GM10248 (cell line): ENCODE data around the gene KCNJ5.

Source experiments
- CTCF ChIA-PET: fragments of 300-600 bp; sonication (Branson Sonifier 250); formaldehyde crosslinking; extraction: SDS; loops from one replicate; lab custom pipeline; 2021; ENCODE audit warnings: antibody characterized with exemption; lab: Yijun Ruan, JAX
- POLR2A ChIA-PET: fragments of 350-650 bp; sonication (Branson Sonifier 250); formaldehyde crosslinking; extraction: SDS; loops from one replicate; lab custom pipeline; 2020; ENCODE audit warnings: antibody characterized with exemption; lab: Yijun Ruan, JAX
- DNase-seq: peaks from one replicate; pipeline ENCODE4 v3.0.0; 2012; ENCODE audit errors: extremely low spot score
- TF ChIP-seq, protein P1 (sequence below): IDR thresholded peaks from 2 replicates; pipeline ENCODE4 v1.5.1; 2012; ENCODE audit warnings: mild to moderate bottlenecking, low read depth; ENCODE audit errors: extremely low read depth, missing control alignments, control extremely low read depth

Gene KCNJ5

DNA sequence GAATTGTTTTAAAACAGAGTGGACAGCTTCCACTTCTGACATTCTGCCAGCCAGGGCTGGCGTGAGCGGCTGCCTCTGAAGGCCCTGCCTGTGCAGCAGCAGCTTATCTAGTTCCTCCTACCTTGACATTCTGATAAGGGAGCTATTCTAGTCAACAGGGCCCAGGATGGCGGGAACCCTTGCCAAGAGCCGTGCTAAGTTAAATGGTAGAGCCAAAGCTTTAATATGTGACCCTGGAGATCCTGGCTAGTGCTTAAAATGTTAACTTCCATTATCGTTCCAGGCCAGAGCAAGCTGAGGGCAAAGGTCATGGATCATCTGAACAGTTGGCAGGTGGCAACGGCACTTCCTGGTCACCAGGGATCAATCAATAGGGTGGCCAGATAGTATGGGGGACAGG lies 3.5 kb downstream of the KCNJ5 start:
- CTCF ChIA-PET = interaction anchor here (1.3 to 3.9 kb wide), 2 partner anchors 9 to 54 kb away, joined by 4 to 11 read pairs; no protein-coding TSS in a partner anchor
- DNase-seq = no peak
- TF ChIP-seq, protein P1, sequence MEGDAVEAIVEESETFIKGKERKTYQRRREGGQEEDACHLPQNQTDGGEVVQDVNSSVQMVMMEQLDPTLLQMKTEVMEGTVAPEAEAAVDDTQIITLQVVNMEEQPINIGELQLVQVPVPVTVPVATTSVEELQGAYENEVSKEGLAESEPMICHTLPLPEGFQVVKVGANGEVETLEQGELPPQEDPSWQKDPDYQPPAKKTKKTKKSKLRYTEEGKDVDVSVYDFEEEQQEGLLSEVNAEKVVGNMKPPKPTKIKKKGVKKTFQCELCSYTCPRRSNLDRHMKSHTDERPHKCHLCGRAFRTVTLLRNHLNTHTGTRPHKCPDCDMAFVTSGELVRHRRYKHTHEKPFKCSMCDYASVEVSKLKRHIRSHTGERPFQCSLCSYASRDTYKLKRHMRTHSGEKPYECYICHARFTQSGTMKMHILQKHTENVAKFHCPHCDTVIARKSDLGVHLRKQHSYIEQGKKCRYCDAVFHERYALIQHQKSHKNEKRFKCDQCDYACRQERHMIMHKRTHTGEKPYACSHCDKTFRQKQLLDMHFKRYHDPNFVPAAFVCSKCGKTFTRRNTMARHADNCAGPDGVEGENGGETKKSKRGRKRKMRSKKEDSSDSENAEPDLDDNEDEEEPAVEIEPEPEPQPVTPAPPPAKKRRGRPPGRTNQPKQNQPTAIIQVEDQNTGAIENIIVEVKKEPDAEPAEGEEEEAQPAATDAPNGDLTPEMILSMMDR = no peak
- POLR2A ChIA-PET = no interaction called here

DNA sequence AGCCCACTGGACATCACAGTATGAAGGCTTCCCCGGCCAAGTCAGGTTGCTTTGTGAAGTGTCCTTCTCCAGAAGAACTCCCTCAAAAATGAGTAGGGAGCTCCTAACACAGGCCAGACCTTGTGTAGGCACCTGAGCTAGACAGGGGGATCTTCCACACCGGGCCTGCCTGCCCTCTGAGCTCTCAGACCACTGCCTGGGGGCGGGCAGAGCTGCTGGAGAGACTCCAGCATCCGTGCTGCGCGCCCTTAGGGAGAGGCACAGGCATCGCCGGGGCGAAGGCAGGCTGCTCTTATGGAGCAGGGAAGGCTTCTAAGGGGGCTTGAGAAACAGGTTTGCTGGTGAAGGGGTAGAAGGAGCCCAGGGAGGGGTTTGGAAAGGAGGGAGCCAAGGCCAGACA lies 4.4 kb downstream of the KCNJ5 start:
- POLR2A ChIA-PET = no interaction called here
- TF ChIP-seq, protein P1 = no peak
- DNase-seq = no peak
- CTCF ChIA-PET = interaction anchor here (1.0 to 3.9 kb wide), 2 partner anchors 8 to 11 kb away, joined by 7 to 11 read pairs; no protein-coding TSS in a partner anchor

DNA sequence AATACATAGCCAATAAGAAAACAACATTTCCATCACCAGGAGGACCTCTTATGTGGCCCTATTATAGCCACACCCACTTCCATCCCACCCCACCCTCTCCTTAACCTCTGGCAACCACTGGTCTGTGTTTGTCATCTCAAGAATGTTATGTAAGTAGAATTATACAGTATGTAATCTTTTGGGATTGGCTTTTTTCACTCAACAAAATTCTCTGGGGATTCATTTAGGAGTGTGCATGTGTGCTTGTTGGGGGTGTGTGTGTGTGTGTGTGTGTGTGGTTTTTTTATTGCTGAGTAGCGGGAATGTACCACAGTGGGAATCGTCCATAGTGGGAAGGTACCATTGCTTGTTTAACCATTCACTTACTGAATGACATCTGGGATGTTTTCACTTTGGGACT lies 5.2 kb downstream of the KCNJ5 start:
- ChIA-PET POLR2A (no interaction called here), CTCF (no interaction called here)
- no peak for DNase-seq
- TF ChIP-seq, protein P1 = no peak

DNA sequence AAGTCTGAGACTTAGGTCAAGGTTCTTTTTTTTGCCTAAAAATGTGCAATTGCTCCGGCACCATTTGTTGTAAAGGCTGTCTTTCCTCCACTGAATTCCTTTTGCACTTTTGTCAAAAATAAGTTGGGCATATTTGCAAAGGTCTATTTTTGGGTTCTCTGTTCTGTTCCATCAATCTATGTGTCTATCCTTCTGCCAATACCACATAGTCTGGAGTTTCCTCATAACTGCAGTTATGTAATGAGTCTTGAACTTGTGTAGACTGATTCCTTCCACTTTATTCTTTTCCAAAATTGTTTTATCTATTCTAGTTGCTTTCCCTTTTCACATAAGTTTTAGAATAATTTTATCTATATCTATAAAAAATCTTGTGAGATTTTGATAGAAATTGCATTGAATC lies 6.7 kb downstream of the KCNJ5 start:
- no peak for DNase-seq
- ChIA-PET CTCF (no interaction called here), POLR2A (no interaction called here)
- TF ChIP-seq, protein P1 = no peak

DNA sequence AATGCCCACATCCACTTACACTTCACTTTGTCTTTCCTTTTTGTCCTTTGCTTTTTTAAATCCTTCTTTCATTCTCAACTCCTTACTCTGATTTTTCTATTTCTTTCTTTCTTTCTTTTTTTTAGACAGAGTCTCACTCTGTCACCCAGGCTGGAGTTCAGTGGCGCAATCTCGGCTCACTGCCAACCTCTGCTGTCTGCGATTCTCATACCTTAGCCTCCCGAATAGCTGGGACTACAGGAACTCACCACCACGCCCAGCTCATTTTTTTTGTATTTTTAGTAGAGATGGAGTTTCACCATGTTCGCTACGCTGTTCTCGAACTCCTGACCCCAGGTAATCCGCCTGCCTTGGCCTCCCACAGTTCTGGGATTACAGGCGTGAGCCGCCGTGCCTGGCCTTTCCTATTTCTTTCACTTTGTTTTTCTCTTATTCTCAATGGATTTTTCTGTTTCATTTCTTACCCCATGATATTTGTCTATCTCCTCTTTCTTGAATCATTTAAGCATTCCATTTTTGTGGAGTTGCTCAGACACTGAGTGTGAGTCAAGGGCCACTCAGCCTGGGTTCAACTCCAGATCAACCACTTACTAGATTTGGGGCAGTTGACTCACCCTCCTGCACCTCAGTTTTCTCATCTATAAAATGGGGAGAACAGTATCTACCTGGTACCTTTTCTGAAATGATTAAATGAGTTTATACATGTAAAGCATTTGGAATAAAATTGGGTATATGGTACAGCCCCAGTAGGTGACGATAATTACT lies 7.6 kb downstream of the KCNJ5 start:
- ChIA-PET CTCF (no interaction called here), POLR2A (no interaction called here)
- TF ChIP-seq, protein P1 = no peak
- no peak for DNase-seq

DNA sequence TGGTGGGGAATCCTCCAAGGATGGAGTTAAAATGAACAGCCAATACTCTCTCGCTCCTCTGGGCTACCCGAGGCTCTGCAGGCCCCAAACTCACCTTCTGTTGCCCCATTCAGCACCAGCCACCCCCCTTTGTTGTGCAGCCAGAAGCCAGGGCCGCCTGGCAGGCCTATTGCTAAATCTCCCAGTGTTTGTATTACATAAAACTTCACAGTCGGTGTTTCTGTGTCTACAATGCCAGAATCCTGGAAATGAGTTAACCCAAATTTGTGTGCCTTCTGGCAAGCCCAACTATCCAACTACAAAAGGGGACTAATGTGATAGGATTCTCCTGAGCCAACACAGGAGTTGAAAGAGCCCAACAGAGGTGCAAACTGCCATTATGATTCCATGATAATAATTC lies 9.3 kb downstream of the KCNJ5 start:
- POLR2A ChIA-PET = no interaction called here
- TF ChIP-seq, protein P1 = no peak
- CTCF ChIA-PET = interaction anchor here (1.8 kb wide), 1 partner anchor 8 kb away, joined by 8 read pairs; no protein-coding TSS in a partner anchor
- no peak for DNase-seq
